ENCODE data around the gene KIRREL3. TPM values are rescaled to one million over a fixed set of nuclear protein-coding genes. Genes with fewer than 3 reads are reported as not detected.

The KIRREL3 gene
- total RNA-seq, 1 donor from 2014 or later, result not detected

GRCh38 chr11:126476266-126476924, 524.2 kb downstream of the KIRREL3 start:
- intact Hi-C loops (cut with micrococcal nuclease), result no loop called here

GRCh38 chr11:126475014-126475991, 525.3 kb downstream of the KIRREL3 start:
- intact Hi-C loops (cut with micrococcal nuclease), result no loop called here

GRCh38 chr11:126474220-126474619, 526.4 kb downstream of the KIRREL3 start:
- intact Hi-C loops (cut with micrococcal nuclease), result no loop called here

GRCh38 chr11:126473269-126473668, 527.3 kb downstream of the KIRREL3 start:
- intact Hi-C loops (cut with micrococcal nuclease), result no loop called here

- intact Hi-C loops (cut with micrococcal nuclease), result no loop called here
Measured at GRCh38 chr11:126469311-126469710, 531.3 kb downstream of the KIRREL3 start.

- intact Hi-C loops (cut with micrococcal nuclease), result no loop called here
Measured at GRCh38 chr11:126468102-126468521, 532.5 kb downstream of the KIRREL3 start.

- intact Hi-C loops (cut with micrococcal nuclease), result no loop called here
Measured at GRCh38 chr11:126467471-126467870, 533.1 kb downstream of the KIRREL3 start.

- intact Hi-C loops (cut with micrococcal nuclease), result no loop called here
Measured at GRCh38 chr11:126467046-126467370, 533.6 kb downstream of the KIRREL3 start.

GRCh38 chr11:126466236-126467045, 534.1 kb downstream of the KIRREL3 start:
- intact Hi-C loops (cut with micrococcal nuclease), result no loop called here

- intact Hi-C loops (cut with micrococcal nuclease), result loop anchor here (1.0 kb wide), 1 partner anchor 15 kb away; no protein-coding TSS in a partner anchor
Measured at GRCh38 chr11:126465573-126466188, 534.9 kb downstream of the KIRREL3 start.

- intact Hi-C loops (cut with micrococcal nuclease), result loop anchor here (1.0 kb wide), 1 partner anchor 16 kb away; no protein-coding TSS in a partner anchor
Measured at GRCh38 chr11:126464796-126465195, 535.8 kb downstream of the KIRREL3 start.

- intact Hi-C loops (cut with micrococcal nuclease), result no loop called here
Measured at GRCh38 chr11:126462422-126462821, 538.1 kb downstream of the KIRREL3 start.

GRCh38 chr11:126461996-126462395, 538.6 kb downstream of the KIRREL3 start:
- intact Hi-C loops (cut with micrococcal nuclease), result no loop called here

GRCh38 chr11:126461096-126461440, 539.5 kb downstream of the KIRREL3 start:
- intact Hi-C loops (cut with micrococcal nuclease), result no loop called here

GRCh38 chr11:126460417-126461095, 540.0 kb downstream of the KIRREL3 start:
- intact Hi-C loops (cut with micrococcal nuclease), result no loop called here

- intact Hi-C loops (cut with micrococcal nuclease), result no loop called here
Measured at GRCh38 chr11:126459691-126460281, 540.8 kb downstream of the KIRREL3 start.

GRCh38 chr11:126457817-126458216, 542.8 kb downstream of the KIRREL3 start:
- intact Hi-C loops (cut with micrococcal nuclease), result no loop called here

GRCh38 chr11:126456783-126457542, 543.6 kb downstream of the KIRREL3 start:
- intact Hi-C loops (cut with micrococcal nuclease), result no loop called here

GRCh38 chr11:126456089-126456488, 544.5 kb downstream of the KIRREL3 start:
- intact Hi-C loops (cut with micrococcal nuclease), result no loop called here

All from T-helper 1 cell treated with Interleukin-12 subunit alpha and Interleukin-12 subunit beta and Interleukin-4 antibody, amounts not matched to agents 30 ng/mL and 1 ng/mL, for 36 hours (primary cell).